Fibroblast of lung (primary cell): ENCODE data around the gene AFAP1L2.

Experiments used
- CTCF ChIP-seq, 2 donors: IDR thresholded peaks in 1 of 2; conservative IDR thresholded peaks in 1 of 2; 1 replicate in 1 of 2; 2 replicates in 1 of 2; pipeline ENCODE4 v1.5.1; 2011 to 2012; ENCODE audit warnings: low read length in 2 of 2, control low read depth in 1 of 2, inconsistent platforms in 1 of 2, low read depth in 1 of 2, mild to moderate bottlenecking in 1 of 2
- EZH2 ChIP-seq: IDR thresholded peaks from 2 replicates; pipeline ENCODE4 v1.5.1; 2012; ENCODE audit warnings: low read length, control low read depth, mild to moderate bottlenecking; ENCODE audit errors: missing control alignments

GRCh38 chr10:114284346-114285071, 119.8 kb downstream of the AFAP1L2 start:
- TF ChIP-seq CTCF (conservative IDR thresholded peaks at IDR 0.05 in 1 of 2, IDR thresholded peaks at IDR 0.05 in 1 of 2; ENCODE audit: low read depth in 1 of 2, low read length in 2 of 2) = no peak
- TF ChIP-seq EZH2 = no peak
